Skin epidermis (tissue), 12 donors: Measurements from ENCODE around the gene MIER3.
A peak's percentile ranks its signal among the peaks of the same experiment; 100 is the strongest.

Source experiments
- H3K27ac ChIP-seq, 21 experiments: fragments of 200-600 bp; sonication (generic) in 11 of 21; one replicate each; pipeline ENCODE4 v1.5.0; 2020; ENCODE audit warnings: mild to moderate bottlenecking in 3 of 21, inconsistent platforms in 2 of 21, moderate library complexity in 2 of 21
- H3K4me3 ChIP-seq, 7 experiments: fragments of 200-600 bp; sonication (generic) in 2 of 7; one replicate each; pipeline ENCODE4 v1.5.0; 2020; ENCODE audit warnings: inconsistent platforms in 2 of 7, mild to moderate bottlenecking in 2 of 7, moderate library complexity in 1 of 7

MIER3 gene

GRCh38 chr5:56909294-56910209 lies 42.4 kb downstream of the MIER3 start, which contains the start of gene SETD9:
TSS of gene SETD9 (plus strand) at chr5:56909596. CDS start at chr5:56909646, 50 bp downstream.
- peak within 1 kb of the TSS; percentile 54 to 81 (median 65) for H3K4me3 ChIP-seq
- peak within 1 kb of the TSS; percentile 52 to 95 (median 89) for H3K27ac ChIP-seq

- Histone ChIP-seq H3K4me3 (peak overlapping the region; percentile 54 to 81 (median 65)), H3K27ac (peak overlapping the region; percentile 37 to 95 (median 89))
Observed at GRCh38 chr5:56908942-56909293, 43.0 kb downstream of the MIER3 start.

- Histone ChIP-seq H3K27ac (no peak overlapping the region), H3K4me3 (no peak overlapping the region)
Observed at GRCh38 chr5:56900858-56901578, 50.9 kb downstream of the MIER3 start.

- no peak overlapping the region for H3K27ac ChIP-seq
- H3K4me3 ChIP-seq, result no peak overlapping the region
Observed at GRCh38 chr5:56900395-56900794, 51.5 kb downstream of the MIER3 start.

GRCh38 chr5:56898213-56898612 lies 53.7 kb downstream of the MIER3 start:
- no peak overlapping the region for H3K4me3 ChIP-seq
- no peak overlapping the region for H3K27ac ChIP-seq

- Histone ChIP-seq H3K27ac (no peak overlapping the region), H3K4me3 (no peak overlapping the region)
Observed at GRCh38 chr5:56896763-56897162, 55.2 kb downstream of the MIER3 start.

GRCh38 chr5:56893251-56893951 lies 58.5 kb downstream of the MIER3 start:
- Histone ChIP-seq H3K27ac (no peak overlapping the region), H3K4me3 (no peak overlapping the region)

GRCh38 chr5:56881571-56881970 lies 70.4 kb downstream of the MIER3 start:
- Histone ChIP-seq H3K4me3 (no peak overlapping the region), H3K27ac (no peak overlapping the region)

- Histone ChIP-seq H3K27ac (no peak overlapping the region), H3K4me3 (no peak overlapping the region)
Observed at GRCh38 chr5:56876327-56876726, 75.6 kb downstream of the MIER3 start.

GRCh38 chr5:56873056-56873455 lies 78.9 kb downstream of the MIER3 start:
- Histone ChIP-seq H3K27ac (no peak overlapping the region), H3K4me3 (no peak overlapping the region)

GRCh38 chr5:56871777-56872176 lies 80.1 kb downstream of the MIER3 start:
- no peak overlapping the region for H3K27ac ChIP-seq
- no peak overlapping the region for H3K4me3 ChIP-seq
